ENCODE measurements around the gene SH3RF2. TPM values are rescaled to one million over a fixed set of nuclear protein-coding genes. Genes with fewer than 3 reads are reported as not detected.

Gene SH3RF2
- not detected for total RNA-seq (2013)
- polyA plus RNA-seq (not detected), polyA minus RNA-seq (not detected in 2 replicates), total RNA-seq (0 to 3.7 (median 0.07) reads per million in 11 experiments)

GRCh38 chr5:145936401-145937131, at the start of gene SH3RF2:
TSS of gene SH3RF2 (plus strand) at chr5:145936578. CDS start at chr5:145937929, 1,351 bp downstream.
- no peak within 1 kb of the TSS for H3K27ac Mint-ChIP-seq
- Histone ChIP-seq H3K9ac (ENCODE audit: insufficient read depth, low read length, poor library complexity, severe bottlenecking) (no peak within 1 kb of the TSS), H3K27me3 (ENCODE audit: control insufficient read depth in 2 of 2, insufficient read depth in 2 of 2, low read length in 2 of 2) (peaks cover 41 to 56% of the 10 kb centered on the region in 2 donors), H3K79me2 (ENCODE audit: insufficient read depth, low read length) (no peaks in the 10 kb centered on the region), H3K27ac (ENCODE audit: low read depth in 1 of 2, low read length in 2 of 2) (no peak within 1 kb of the TSS), H3K36me3 (replicated peaks in 1 of 2; ENCODE audit: control insufficient read depth in 1 of 2, insufficient read depth in 2 of 2, low read length in 2 of 2) (no peaks in the 10 kb centered on the region), H4K20me1 (ENCODE audit: insufficient read depth, low read length) (no peaks in the 10 kb centered on the region), H3K9me3 (replicated peaks in 1 of 2; ENCODE audit: control insufficient read depth in 1 of 2, insufficient read depth in 1 of 2, low read length in 2 of 2) (no peaks in the 10 kb centered on the region), H3K4me3 (replicated peaks in 1 of 3; ENCODE audit: low read depth in 2 of 3, low read length in 3 of 3) (no peak within 1 kb of the TSS), H3K4me1 (ENCODE audit: control insufficient read depth in 1 of 2, insufficient read depth in 2 of 2, low read length in 2 of 2) (no peaks in the 10 kb centered on the region), H3K4me2 (replicated peaks; ENCODE audit: extremely low read depth, low read length, poor library complexity, severe bottlenecking) (no peak within 1 kb of the TSS), H2AFZ (ENCODE audit: insufficient read depth, low read depth, low read length, poor library complexity, severe bottlenecking) (no peak within 1 kb of the TSS)
- peak within 1 kb of the TSS in 1 of 2 donors; percentile 40 for H3K4me3 Mint-ChIP-seq
- no peaks in the 10 kb centered on the region for H3K36me3 Mint-ChIP-seq
- WGBS (ENCODE audit: insufficient coverage), result 9% methylated on average over 23 of the region's 28 CpGs
- peaks cover 29 to 67% (median 60%) of the 10 kb centered on the region in 3 donors for H3K27me3 Mint-ChIP-seq (ENCODE audit: low read depth in 3 of 3)
- H3K9me3 Mint-ChIP-seq, result peaks cover 0 to 3% (median 0%) of the 10 kb centered on the region in 7 donors
- TF ChIP-seq, protein P1, sequence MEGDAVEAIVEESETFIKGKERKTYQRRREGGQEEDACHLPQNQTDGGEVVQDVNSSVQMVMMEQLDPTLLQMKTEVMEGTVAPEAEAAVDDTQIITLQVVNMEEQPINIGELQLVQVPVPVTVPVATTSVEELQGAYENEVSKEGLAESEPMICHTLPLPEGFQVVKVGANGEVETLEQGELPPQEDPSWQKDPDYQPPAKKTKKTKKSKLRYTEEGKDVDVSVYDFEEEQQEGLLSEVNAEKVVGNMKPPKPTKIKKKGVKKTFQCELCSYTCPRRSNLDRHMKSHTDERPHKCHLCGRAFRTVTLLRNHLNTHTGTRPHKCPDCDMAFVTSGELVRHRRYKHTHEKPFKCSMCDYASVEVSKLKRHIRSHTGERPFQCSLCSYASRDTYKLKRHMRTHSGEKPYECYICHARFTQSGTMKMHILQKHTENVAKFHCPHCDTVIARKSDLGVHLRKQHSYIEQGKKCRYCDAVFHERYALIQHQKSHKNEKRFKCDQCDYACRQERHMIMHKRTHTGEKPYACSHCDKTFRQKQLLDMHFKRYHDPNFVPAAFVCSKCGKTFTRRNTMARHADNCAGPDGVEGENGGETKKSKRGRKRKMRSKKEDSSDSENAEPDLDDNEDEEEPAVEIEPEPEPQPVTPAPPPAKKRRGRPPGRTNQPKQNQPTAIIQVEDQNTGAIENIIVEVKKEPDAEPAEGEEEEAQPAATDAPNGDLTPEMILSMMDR (IDR thresholded peaks at IDR 0.05), result no peak
- intact Hi-C loops (cut with micrococcal nuclease), result no loop called here
- DNase-seq, result no peak
- H3K4me1 Mint-ChIP-seq, result peaks cover 11% of the 10 kb centered on the region

DNA sequence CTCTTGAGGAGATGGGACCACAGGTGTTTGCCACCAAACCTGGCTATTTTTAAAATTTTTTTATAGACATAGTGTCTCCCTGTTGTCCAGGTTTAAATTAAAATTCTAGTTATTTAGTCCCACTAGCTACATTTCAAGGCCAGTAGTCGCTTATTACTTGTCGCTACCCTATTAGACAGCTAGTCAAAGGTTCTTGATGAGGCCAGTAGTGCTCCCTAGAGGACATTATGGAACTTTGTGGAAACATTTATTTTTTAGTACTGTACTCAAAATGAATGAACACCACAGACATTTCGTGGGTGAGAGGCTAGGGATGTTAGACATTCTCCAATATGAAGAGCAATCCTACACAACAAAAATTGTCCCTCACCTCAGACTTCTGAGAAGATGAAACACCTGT, 49.2 kb upstream of the SH3RF2 start:
- Histone ChIP-seq H4K20me1 (ENCODE audit: insufficient read depth, low read length) (no peaks in the 10 kb centered on the region), H3K79me2 (ENCODE audit: insufficient read depth, low read length) (no peaks in the 10 kb centered on the region), H3K27me3 (ENCODE audit: control insufficient read depth in 2 of 2, insufficient read depth in 2 of 2, low read length in 2 of 2) (no peaks in the 10 kb centered on the region), H3K27ac (ENCODE audit: low read depth in 1 of 2, low read length in 2 of 2) (no peak overlapping the region), H3K4me3 (replicated peaks in 1 of 3; ENCODE audit: low read depth in 2 of 3, low read length in 3 of 3) (no peak overlapping the region), H3K4me2 (replicated peaks; ENCODE audit: extremely low read depth, low read length, poor library complexity, severe bottlenecking) (no peak overlapping the region), H2AFZ (ENCODE audit: insufficient read depth, low read depth, low read length, poor library complexity, severe bottlenecking) (no peak overlapping the region), H3K9ac (ENCODE audit: insufficient read depth, low read length, poor library complexity, severe bottlenecking) (no peak overlapping the region), H3K4me1 (ENCODE audit: control insufficient read depth in 1 of 2, insufficient read depth in 2 of 2, low read length in 2 of 2) (no peaks in the 10 kb centered on the region), H3K9me3 (replicated peaks in 1 of 2; ENCODE audit: control insufficient read depth in 1 of 2, insufficient read depth in 1 of 2, low read length in 2 of 2) (no peaks in the 10 kb centered on the region), H3K36me3 (replicated peaks in 1 of 2; ENCODE audit: control insufficient read depth in 1 of 2, insufficient read depth in 2 of 2, low read length in 2 of 2) (no peaks in the 10 kb centered on the region)
- Mint-ChIP-seq H3K36me3 (no peaks in the 10 kb centered on the region), H3K27me3 (ENCODE audit: low read depth in 3 of 3) (peaks cover 0 to 6% (median 1%) of the 10 kb centered on the region in 3 donors), H3K4me1 (no peaks in the 10 kb centered on the region), H3K27ac (no peak overlapping the region), H3K9me3 (peaks cover 0 to 18% (median 6%) of the 10 kb centered on the region in 7 donors), H3K4me3 (no peak overlapping the region)
- TF ChIP-seq, protein P1 (IDR thresholded peaks at IDR 0.05), result no peak
- intact Hi-C loops (cut with micrococcal nuclease), result no loop called here
- DNase-seq, result no peak
- no CpG with 5 or more reads among the region's 3 CpGs for WGBS (ENCODE audit: insufficient coverage)

Data from CD14-positive monocyte (primary cell).